GM21526 (cell line): Measurements from ENCODE around the gene CSF2.

Experiments
- ATAC-seq: cut with Tn5 transposase; IDR thresholded peaks from one replicate; pipeline ENCODE4 v1.9.1; 2021; ENCODE audit warnings: moderate library complexity; ENCODE audit not compliant: unreplicated experiment, low FRiP score

Gene CSF2

DNA sequence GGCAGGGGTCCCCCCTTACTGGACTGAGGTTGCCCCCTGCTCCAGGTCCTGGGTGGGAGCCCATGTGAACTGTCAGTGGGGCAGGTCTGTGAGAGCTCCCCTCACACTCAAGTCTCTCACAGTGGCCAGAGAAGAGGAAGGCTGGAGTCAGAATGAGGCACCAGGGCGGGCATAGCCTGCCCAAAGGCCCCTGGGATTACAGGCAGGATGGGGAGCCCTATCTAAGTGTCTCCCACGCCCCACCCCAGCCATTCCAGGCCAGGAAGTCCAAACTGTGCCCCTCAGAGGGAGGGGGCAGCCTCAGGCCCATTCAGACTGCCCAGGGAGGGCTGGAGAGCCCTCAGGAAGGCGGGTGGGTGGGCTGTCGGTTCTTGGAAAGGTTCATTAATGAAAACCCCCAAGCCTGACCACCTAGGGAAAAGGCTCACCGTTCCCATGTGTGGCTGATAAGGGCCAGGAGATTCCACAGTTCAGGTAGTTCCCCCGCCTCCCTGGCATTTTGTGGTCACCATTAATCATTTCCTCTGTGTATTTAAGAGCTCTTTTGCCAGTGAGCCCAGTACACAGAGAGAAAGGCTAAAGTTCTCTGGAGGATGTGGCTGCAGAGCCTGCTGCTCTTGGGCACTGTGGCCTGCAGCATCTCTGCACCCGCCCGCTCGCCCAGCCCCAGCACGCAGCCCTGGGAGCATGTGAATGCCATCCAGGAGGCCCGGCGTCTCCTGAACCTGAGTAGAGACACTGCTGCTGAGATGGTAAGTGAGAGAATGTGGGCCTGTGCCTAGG lies at the start of gene CSF2:
Gene CSF2 (plus strand): TSS at position 559 of the 783 bp plus-strand sequence. CDS start 35 bp downstream, at position 594.
- no peak for ATAC-seq

- ATAC-seq = no peak
Measured at GRCh38 chr5:132024117-132024435, 49.5 kb upstream of the CSF2 start.

- ATAC-seq = no peak
Measured at GRCh38 chr5:132024789-132025402, 48.7 kb upstream of the CSF2 start.

DNA sequence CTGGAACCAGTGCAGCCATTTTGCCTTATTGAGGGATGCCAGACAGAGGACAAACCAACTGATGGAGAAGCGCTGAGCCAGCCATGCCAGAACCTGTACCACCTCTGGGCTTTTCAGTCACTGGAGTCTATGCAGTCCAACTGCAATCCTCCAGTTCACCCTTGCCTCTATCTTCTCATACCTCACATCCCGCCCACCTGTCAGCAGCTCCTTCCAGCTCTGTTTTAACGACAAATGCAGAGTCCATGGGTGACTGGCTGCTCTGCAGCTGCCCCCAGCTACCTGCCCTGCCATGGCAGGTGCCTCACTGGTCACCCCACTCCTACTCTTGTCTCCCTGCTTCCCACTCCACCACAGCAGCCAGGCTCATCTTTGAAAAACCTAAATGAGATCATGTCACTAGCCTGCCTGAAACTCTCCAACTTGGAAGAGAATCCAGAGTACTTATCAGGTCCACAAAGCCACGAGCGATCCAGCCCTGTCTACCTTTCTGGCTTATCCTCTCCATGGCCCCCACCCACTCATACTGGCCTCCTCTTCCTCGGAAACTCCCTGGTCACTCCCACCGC lies 48.1 kb upstream of the CSF2 start:
- ATAC-seq = no peak

DNA sequence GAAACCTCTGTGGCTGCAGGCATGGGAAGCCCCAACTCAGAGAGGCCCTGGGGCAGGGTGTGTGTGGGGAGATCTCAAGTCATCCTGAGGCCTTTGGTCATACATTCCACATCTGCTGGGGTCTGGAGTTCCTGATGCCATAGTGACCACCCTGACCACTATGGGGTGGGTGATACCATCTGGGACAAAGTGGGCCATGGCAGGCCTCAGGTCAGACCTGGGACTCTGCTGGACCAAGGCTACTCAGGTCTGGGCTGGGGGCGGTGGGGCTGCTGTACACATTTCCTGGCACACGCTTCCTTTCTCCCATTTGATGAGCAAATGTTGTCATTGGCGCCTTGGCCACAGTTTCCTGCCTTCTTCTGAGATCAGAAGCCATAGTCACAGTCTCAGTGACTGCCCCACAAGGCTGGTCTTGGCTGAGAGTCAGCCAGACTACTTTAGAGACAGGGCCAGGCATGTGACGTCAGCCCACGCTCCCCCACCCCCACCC lies 47.0 kb upstream of the CSF2 start:
- no peak for ATAC-seq

- ATAC-seq = no peak
Measured at GRCh38 chr5:132027027-132027426, 46.6 kb upstream of the CSF2 start.

DNA sequence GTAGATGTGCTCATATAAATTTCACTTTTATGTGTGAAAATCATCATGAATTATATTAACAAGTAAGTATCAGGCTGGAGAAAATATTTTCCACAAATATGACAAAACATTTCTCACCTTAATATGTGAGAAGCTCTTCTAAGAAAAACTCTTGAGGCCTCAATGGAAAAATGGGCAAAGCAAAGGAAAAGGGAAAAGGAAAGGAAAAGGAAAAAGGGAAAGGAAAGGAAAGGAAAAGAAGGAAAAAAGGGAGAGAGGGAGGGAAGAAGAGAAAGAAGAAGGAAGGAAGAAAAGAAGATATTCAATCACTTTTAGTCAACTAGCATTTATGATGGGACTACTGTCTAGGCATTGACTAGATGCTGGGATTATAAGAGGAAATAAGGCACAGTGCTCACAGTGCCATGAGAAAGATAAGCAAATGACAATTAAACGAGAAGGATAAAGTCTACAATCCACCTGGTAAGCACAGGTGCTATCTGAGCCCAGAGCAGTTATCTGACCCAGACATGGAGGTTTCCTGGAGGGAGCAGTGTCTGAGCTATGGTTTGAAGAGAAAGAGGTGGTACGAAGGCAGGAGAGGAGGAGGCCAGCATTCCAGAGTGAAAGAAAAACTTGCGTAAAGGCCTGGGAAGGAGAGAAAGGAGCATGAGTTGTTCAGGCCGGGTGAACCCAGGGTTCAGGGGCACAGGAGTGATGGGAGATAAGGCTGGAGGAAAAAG lies 43.8 kb upstream of the CSF2 start:
- ATAC-seq = no peak

GRCh38 chr5:132030610-132031009 lies 43.0 kb upstream of the CSF2 start:
- no peak for ATAC-seq

- ATAC-seq = no peak
Measured at GRCh38 chr5:132032196-132032595, 41.4 kb upstream of the CSF2 start.

DNA sequence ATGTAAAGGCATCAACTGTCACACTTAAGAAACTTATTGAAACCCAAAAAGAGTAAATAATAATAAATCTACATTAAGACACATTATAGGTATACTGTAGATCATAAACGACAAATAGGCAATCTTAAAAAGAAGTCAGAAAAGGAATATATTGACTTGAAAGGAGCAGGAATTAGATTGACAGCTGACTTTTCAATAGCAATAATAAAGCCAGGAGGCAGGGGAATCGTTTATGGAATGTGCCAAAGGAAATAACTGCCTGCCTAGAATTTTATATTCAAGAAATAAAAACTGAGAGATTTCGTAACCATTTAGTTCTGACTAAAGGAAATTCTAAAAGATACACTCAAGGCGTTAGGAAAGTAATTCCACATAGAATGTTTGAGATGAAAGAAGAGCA lies 40.5 kb upstream of the CSF2 start:
- ATAC-seq = no peak

- ATAC-seq = no peak
Measured at GRCh38 chr5:132037353-132037752, 36.2 kb upstream of the CSF2 start.

GRCh38 chr5:132044207-132044606 lies 29.4 kb upstream of the CSF2 start:
- ATAC-seq = no peak

- no peak for ATAC-seq
Measured at GRCh38 chr5:132046880-132047299, 26.7 kb upstream of the CSF2 start.

DNA sequence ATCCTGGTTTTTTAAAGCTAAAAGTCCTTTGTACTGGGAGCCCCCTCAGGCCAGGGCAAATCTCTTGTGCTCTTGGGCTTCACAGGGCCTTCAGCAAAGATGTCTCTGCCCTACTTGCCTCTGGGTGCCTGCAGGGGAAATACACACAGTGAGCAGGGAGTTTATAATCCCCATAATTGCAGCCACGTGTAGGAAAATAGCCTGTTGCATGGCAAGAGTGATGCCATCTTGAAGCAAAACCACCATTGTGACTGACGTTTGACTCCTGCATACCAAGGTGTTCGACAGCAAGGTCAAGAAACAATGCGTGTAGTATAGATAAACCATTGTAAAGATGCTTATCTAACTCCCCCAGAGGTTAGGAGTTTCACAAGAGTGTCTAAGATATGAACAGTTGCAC lies 24.5 kb upstream of the CSF2 start:
- no peak for ATAC-seq

- ATAC-seq = no peak
Measured at GRCh38 chr5:132049559-132049958, 24.0 kb upstream of the CSF2 start.

- ATAC-seq = no peak
Measured at GRCh38 chr5:132050136-132050535, 23.5 kb upstream of the CSF2 start.

DNA sequence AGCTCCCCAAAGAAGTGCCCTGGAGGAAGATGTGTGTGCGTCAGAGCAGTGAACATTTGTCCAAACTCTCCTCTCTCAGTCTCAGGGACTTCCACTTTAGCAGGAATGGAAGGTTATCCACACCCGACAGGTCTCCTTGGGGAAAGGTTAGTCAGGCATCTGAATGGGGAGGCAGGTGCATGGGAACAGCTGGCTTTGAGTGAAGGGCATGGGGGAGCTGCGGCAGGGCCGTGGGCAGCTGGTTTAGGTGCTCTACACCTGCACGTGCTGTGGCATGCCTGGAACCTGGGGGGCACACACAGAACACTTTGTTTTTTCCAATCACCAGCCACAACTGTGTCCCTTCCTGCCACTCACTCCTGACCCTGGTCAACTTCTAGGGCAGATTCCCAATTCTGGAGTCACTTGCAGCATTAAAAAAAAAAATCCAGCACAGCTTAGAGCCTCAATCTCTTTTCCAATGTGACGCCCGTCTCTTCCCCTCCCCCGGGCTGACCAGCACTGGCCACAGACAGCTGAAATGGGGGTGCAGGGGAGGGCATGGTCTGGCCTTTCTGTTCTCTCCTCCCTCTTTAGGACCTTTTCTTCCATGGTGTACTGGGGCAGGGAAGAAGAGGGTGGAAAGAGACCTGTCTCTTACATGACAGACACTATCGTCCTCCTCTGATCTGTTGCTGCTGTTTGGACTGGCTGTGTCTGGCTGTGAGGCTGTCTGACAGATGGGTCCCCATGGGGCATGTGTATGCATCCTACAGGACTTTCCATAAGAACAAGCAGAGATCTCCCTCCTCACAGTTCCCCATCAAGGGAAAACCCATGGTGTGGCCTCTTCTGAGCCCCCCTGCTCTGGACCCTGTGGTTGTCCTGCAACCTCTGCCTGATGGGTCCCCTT lies 22.7 kb upstream of the CSF2 start:
- no peak for ATAC-seq

DNA sequence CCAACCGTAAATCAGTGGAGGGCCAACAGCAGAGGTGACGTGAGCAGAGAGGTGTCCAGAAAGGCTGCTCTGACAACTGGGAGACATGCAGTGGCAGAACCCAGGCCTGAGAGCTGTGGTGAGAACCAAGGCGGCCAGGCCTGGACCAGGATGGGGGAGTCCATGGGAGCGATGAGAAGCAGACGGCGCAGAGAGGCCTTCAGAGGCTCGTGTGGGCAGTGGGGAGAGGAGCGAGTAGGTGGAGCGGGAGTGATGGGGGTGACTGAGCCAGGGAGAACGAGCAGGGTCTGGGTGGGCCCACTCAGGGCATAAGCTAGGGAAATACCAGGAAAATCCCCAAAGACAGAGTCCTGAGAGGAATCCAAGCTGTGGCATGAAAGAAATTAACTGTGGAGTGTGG lies 21.1 kb upstream of the CSF2 start:
- ATAC-seq = no peak

- no peak for ATAC-seq
Measured at GRCh38 chr5:132053483-132053882, 20.1 kb upstream of the CSF2 start.

DNA sequence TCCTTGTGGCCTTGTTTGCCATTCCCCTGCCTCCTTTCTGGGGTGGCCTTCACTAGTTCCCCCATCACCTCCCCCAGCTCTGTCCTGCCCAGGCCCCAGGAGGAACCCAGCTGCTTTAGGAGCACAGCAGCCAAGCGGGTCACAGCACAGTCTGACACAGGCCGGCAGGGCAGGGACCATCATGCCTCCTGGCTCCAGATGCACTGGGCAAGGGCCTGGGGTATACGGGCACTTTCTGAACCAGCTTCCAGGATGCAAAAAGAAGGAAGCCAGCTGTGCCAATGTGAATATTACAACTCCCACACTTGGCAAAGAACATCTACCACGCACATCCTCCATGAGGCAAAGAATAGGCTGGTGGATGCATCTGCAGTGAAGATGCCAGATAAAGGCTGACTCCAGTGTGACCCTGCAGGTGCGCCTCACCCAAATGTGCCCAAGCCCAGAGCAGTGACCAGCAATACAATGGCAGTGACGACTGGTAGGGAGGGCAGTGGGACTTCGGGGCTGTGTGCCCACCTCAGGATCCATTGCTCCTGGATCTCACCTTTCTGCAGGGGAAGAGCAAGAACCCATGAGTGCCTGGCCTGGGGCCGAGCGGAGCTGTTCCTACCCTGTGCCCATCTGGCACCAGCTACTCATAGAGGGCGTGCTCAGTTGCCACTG lies 19.4 kb upstream of the CSF2 start:
- no peak for ATAC-seq
